HL-60/S4 (cell line): ENCODE measurements around the gene GALK2.
"Not testable (repeated sequence)": the region's sequence is repeated elsewhere in the genome, so short reads cannot be mapped to it uniquely, and the experiment has no call there.

Experiments used
- in situ Hi-C: fragments of 300-500 bp; cut with MboI; formaldehyde crosslinking; loops from 2 replicates; pipeline ENCODE4 v1.14.3; 2022; ENCODE audit warnings: low sequenced_read_pairs

Gene GALK2

DNA sequence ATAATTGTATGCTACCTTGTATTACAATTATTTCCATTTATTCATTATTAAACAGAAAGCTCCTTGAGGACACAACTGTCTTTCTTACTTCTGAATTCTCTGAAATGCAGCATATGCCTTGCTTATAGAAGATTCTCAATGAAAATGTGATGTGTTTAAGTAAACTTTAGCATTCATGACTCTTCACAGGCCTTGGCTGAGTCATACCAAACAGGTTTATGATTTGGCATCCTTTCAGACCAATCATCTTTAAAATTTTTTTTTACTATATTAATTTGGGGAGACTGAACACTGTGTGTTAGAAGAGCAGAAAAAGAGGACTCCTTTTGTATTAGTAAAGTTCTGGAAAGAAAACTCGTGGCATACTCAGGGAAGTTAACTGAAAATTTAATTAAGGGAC lies 6.4 kb upstream of the GALK2 start:
- in situ Hi-C loops = no loop called here

- in situ Hi-C loops = no loop called here
Measured at GRCh38 chr15:49164865-49165264, 5.2 kb upstream of the GALK2 start.

GRCh38 chr15:49168016-49168415 lies 2.0 kb upstream of the GALK2 start:
- in situ Hi-C loops = no loop called here

DNA sequence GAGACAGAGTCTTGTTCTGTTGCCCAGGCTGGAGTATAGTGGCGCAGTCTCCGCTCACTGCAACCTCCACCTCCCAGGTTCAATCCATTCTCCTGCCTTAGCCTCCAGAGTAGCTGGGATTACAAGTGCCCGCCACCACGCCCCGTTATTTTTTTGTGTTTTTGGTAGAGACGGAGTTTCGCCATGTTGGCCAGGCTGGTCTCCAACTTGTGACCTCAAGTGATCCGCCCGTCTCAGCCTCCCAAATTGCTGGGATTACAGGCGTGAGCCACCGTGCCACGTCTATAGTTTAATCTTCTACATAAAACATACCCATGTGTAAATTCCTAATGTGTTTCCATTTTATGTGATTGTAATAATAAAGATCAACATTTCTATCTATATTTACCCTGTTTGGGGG lies 1.7 kb downstream of the GALK2 start:
- in situ Hi-C loops = no loop called here

DNA sequence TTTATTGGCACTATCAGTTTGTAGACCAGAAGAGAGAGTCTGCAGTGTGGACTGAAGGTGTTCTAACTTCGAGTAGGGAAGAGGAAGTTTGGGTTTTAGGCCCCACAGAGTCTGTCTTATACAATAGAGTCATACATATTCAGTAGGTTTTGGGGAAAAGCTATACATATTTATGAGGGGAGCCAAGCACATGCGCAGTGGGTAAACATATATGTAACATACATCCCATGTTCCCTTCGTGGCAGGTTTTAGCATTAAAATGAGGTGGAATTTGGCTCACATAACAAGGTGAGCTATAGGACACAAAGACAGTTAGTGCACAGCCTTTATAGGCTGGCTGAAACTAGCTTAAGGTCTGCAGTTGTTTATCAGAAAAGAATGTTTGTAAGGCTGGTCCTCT lies 4.9 kb downstream of the GALK2 start:
- in situ Hi-C loops = no loop called here

- in situ Hi-C loops = not testable (repeated sequence)
Measured at GRCh38 chr15:49175582-49176397, 5.7 kb downstream of the GALK2 start.

DNA sequence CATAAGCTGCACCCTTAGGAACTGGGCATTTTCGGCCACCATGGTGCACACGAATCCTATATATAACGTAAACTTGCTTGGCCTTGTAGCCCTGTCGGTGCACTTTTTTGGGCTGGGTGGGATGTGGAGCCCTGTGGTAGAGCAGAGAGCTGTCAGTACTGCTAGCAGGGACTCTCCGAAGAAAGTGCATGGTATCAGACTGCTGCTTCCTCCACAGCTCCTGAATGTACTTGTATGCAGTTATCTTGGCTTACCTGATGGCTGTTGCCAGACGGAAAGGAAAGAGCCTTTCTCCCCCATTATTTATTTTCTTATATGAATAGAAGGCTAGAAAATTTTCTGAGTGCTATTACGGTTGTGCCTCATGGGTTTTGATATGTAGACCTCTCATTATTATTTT lies 8.4 kb downstream of the GALK2 start:
- in situ Hi-C loops = no loop called here

DNA sequence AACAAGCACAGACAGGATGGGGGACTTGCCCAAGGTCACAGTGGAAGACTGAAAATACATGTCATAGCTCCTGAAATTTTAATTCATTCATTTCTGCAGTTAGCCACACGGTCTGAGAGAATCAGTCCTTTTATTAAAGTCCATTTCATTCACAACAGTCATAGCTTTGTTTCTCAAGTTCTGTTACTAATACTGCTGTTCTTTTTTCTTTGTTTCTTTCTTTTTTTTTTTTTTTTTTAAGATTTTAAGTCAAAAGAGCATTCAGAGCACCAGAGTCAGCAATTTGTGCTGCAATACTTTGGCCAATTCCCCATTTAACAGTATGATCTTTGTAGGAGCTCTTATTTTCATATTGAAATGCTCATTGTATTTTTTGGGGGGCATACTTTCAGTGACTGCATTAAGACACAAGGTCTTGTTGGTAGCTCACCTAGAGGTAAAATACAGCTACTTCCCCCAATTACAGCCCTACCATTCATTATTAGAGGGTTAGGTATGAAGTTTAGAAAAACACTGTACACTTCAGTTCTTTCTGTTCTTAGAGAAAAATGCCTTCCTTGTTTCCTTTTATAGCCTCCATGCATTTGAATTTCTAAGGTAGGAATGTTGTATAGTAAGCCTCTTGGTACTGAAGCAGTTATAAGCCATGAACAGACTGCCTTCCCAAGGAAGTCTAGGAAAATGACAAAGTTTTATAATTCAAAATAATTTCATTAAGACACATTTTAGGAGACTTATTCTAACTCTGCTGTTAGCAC lies 9.6 kb downstream of the GALK2 start:
- in situ Hi-C loops = no loop called here

- in situ Hi-C loops = no loop called here
Measured at GRCh38 chr15:49182128-49182527, 12.1 kb downstream of the GALK2 start.

- in situ Hi-C loops = not testable (repeated sequence)
Measured at GRCh38 chr15:49183741-49184140, 13.7 kb downstream of the GALK2 start.

GRCh38 chr15:49185473-49185872 lies 15.4 kb downstream of the GALK2 start:
- in situ Hi-C loops = no loop called here

DNA sequence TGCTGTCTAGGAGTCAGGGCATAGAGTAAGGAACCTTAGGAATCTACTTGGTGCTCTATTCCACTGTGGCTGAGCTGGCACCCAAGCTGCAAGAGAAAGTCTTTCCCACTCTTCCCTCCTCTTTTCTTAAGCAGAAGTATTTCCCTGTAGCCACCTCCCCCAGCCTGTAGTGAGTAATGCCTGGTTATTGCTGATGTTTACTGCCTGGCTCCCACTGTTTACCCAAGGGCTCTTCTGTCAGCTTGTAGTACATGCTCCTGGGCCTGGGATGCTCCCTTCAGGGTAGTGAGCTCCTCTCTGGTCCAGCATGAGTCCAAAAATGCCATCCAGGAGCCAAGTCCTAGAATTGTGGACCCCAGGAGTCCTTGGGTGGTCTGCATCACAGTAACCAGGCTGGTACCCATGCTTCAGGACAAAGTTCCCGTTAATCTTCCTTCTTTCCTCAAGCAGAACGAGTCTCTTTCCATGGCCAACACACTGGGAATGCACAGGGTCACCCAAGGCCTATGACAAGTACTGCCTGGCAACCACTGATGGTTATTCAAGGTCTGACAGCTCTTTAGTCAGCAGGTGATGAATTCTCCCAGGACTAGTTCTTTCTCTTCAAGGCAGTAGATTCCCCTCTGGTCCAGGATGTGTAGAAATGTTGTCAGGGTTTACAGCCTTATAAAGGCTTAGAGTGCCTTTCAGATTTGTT lies 17.6 kb downstream of the GALK2 start:
- in situ Hi-C loops = no loop called here

- in situ Hi-C loops = no loop called here
Measured at GRCh38 chr15:49188933-49189332, 18.9 kb downstream of the GALK2 start.

GRCh38 chr15:49189631-49190030 lies 19.6 kb downstream of the GALK2 start:
- in situ Hi-C loops = no loop called here

- in situ Hi-C loops = no loop called here
Measured at GRCh38 chr15:49190586-49190985, 20.5 kb downstream of the GALK2 start.

DNA sequence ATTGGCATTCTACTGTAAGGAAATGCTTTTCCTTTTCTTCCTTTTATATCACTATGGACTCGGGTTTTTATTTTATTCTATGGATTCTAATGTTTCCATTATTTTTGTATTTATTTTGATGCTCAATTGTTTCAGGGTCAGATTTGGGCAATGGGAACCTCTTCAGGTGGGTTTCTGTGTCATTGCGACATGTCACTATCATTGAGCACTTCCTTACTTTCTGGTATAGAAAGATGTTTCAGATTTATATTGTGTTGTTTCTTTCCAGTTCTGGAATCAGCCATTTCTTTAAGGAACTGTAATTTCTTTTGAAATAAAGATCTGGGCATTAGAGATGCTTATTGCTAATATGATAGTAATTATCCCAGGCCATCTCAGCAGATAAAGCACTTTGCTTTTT lies 21.8 kb downstream of the GALK2 start:
- in situ Hi-C loops = no loop called here

DNA sequence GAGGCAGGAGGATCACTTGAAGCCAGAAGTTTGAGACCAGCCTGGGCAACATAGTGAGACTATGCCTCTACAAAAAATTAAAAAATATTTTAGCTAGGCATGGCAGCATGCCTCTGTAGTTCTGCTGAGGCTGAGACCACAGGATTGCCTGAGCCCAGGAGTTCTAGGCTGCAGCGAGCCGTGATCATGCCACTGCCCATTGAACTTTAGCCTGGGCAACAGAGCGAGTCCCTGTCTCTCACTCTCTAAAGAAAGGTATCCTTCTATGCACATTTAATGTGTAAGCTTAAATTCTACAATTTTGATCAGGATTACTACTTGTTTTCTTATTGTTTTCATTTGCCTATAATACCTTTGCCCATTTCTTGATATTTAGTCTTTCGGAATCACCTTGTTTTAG lies 26.8 kb downstream of the GALK2 start:
- in situ Hi-C loops = no loop called here

GRCh38 chr15:49199666-49200065 lies 29.6 kb downstream of the GALK2 start:
- in situ Hi-C loops = no loop called here

- in situ Hi-C loops = no loop called here
Measured at GRCh38 chr15:49200347-49200746, 30.3 kb downstream of the GALK2 start.

DNA sequence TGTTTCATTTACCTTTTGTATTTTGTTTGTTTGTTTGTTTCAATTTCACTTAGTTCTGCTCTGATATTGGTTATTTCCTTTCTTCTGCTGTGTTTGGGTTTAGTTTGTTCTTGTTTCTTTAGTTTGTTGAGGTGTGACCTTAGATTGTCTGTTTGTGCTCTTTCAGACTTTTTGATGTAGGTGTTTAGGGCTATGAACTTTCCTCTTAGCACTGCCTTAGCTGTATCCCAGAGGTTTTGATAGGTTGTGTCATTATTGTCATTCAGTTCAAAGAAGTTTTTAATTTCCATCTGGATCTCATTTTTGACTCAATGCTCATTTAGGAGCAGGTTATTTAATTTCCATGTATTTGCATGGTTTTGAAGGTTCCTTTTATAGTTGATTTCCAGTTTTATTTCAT lies 38.1 kb downstream of the GALK2 start:
- in situ Hi-C loops = not testable (repeated sequence)

DNA sequence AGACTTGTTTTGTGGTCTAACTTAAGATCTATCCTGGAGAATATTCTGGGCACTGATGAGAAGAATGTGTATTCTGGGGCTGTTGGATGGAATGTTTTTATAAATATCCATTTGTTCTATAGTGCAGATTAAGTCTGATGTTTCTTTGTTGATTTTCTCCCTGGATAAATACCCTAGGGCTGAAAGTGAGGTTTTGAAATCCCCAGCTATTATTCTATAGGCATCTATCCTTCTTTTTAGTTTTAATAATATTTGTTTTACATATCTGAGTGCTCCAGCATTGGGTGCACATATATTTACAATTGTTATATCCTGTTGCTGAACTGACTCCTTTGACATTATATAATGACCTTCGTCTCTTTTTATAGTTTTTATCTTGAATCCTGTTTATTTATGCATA lies 42.9 kb downstream of the GALK2 start:
- in situ Hi-C loops = no loop called here
